AG04449 (cell line): ENCODE data around the gene DPH7.
"Not testable (repeated sequence)": the region's sequence is repeated elsewhere in the genome, so short reads cannot be mapped to it uniquely, and the experiment has no call there.

Source experiments
- CTCF ChIA-PET: fragments of 350-600 bp; formaldehyde crosslinking; extraction: SDS; loops from one replicate; lab custom pipeline; 2021; ENCODE audit warnings: antibody characterized with exemption; lab: Yijun Ruan, JAX
- POLR2A ChIA-PET: fragments of 400-600, 350-600 bp; formaldehyde crosslinking; extraction: SDS; loops from one replicate; lab custom pipeline; 2020; ENCODE audit warnings: antibody characterized with exemption, inconsistent platforms; lab: Yijun Ruan, JAX
- DNase-seq: peaks from one replicate; pipeline ENCODE4 v3.0.0-alpha.2; 2010; ENCODE audit warnings: low read depth, low spot score
- H3K4me3 ChIP-seq: 2 replicates; pipeline ENCODE4 v1.5.1; 2011; ENCODE audit warnings: low read depth, mild to moderate bottlenecking, control low read depth, low read length
- TF ChIP-seq, protein P1 (sequence below): IDR thresholded peaks from one replicate; pipeline ENCODE4 v1.5.1; 2011; ENCODE audit warnings: mild to moderate bottlenecking, moderate library complexity, low read length, control low read depth, inconsistent platforms; ENCODE audit not compliant: insufficient read depth; ENCODE audit errors: missing control alignments

Gene DPH7

DNA sequence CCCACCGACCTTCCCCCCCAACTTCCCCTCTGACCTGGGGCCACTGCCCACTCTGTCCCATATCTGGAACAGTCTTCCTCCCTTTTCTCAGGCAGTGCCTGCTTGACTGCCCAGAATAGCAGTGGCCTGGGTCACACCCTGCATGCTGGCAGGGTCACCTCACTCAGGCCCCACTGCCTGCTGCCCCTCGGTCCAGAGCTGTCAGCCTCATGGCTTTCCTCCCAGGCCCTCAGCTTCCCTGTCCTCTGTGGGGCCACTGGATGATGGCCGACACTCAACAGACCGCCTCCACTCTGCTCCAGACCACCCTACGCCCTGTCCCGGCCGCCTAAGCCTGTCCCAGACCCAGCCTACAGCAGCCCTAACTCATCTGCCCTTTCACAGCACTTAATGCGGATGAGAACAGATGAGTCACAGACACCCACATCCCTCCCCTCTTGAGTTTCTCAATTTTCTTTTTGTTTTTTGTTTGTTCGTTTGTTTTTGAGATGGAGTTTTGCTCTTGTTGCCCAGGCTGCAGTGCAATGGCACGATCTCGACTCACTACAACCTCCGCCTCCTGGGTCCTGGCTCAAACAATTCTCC is 34.5 kb downstream of the DPH7 start:
- no peak overlapping the region for H3K4me3 ChIP-seq
- CTCF ChIA-PET = interaction anchor here (1.4 to 4.5 kb wide), 4 partner anchors 9 to 13 kb away, joined by 5 to 17 read pairs (median 11); no protein-coding TSS in a partner anchor
- POLR2A ChIA-PET = no interaction called here
- TF ChIP-seq, protein P1, sequence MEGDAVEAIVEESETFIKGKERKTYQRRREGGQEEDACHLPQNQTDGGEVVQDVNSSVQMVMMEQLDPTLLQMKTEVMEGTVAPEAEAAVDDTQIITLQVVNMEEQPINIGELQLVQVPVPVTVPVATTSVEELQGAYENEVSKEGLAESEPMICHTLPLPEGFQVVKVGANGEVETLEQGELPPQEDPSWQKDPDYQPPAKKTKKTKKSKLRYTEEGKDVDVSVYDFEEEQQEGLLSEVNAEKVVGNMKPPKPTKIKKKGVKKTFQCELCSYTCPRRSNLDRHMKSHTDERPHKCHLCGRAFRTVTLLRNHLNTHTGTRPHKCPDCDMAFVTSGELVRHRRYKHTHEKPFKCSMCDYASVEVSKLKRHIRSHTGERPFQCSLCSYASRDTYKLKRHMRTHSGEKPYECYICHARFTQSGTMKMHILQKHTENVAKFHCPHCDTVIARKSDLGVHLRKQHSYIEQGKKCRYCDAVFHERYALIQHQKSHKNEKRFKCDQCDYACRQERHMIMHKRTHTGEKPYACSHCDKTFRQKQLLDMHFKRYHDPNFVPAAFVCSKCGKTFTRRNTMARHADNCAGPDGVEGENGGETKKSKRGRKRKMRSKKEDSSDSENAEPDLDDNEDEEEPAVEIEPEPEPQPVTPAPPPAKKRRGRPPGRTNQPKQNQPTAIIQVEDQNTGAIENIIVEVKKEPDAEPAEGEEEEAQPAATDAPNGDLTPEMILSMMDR = no peak
- no peak for DNase-seq

DNA sequence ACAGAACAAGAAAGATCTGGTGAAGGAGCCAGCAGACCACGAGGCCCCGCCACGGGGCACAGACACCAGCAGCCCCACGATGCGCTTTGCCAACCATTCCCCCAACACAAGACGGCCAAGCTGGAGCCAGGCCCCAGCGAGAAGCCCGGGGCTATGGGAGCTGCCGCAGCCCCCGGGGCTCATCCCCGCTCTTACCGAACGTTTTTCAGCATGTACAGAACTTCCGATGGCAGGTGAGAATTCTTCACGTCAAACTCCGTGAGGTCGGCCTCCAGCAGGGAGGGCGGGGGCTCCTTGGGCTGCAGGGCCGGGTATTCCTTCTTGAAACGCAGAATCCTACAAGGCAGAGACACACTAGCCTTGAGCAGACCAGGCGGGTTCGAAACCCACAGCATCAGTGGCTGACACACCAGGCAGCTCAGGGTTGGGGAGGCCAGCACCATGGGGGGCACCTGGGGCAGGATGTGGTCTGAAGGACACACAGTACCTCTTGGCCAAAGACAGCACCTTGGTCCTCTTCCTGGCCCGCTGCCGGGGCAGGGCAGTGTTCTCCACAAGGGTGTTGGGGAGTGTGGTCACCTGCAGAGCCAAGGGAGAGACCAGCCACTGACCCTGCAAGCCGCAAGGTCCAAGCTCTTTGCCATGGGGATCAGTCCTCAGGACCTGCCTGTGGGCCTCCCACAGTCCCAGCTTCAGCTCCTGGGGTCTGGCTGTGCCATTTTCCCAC is 35.3 kb downstream of the DPH7 start:
- ChIA-PET POLR2A (no interaction called here), CTCF (interaction anchor here (1.0 to 4.5 kb wide), 5 partner anchors 8 to 18 kb away, joined by 3 to 17 read pairs (median 6); partner anchors contain the start of genes MRPL41 and PNPLA7)
- TF ChIP-seq, protein P1 = no peak
- DNase-seq = no peak
- no peak overlapping the region for H3K4me3 ChIP-seq

DNA sequence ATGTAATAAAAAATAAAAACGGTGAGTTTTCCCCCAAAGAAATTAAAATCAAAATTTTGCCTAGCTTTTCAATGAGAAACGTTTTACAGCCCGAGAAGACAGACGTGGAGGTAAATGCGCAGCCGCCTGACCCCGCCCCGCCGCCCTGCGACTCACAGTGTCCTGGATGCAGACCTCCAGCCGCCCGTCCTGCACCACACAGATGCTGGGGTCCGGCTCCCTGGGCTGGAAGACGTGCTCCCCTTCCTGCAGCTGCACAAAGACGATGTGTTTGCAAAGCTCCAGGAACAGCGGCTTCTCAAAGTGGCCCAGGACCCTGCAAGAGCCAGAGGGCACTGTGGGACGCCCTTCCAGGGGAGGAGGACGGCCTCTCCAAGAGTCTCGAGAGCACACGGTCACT is 36.2 kb downstream of the DPH7 start:
- DNase-seq = no peak
- POLR2A ChIA-PET = no interaction called here
- H3K4me3 ChIP-seq = no peak overlapping the region
- TF ChIP-seq, protein P1 = no peak
- CTCF ChIA-PET = interaction anchor here (1.1 to 4.5 kb wide), 4 partner anchors 9 to 17 kb away, joined by 3 to 17 read pairs (median 10); partner anchors contain the start of genes MRPL41 and PNPLA7

DNA sequence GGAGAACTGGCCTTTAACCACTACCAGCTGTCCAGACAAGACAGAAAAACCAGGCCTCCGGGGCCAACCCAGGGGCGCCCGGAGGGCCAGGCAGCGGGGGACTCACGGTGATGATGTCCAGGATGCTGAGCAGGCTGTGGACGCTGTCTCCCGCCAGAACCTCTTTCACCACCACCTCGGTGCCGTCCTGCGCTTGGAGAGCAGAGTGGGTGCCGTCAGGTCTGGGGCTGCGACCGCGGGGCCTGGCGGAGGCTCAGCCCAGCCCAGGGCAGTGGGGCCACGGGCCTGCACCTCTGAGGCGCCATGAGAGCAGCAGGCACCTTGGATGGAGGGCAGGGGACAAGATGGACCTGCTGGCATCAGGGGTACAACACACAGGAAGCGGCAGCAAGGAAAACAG is 38.2 kb downstream of the DPH7 start:
- no peak for DNase-seq
- POLR2A ChIA-PET = no interaction called here
- no peak overlapping the region for H3K4me3 ChIP-seq
- CTCF ChIA-PET = interaction anchor here (0.9 to 4.5 kb wide), 3 partner anchors 9 to 19 kb away, joined by 3 to 17 read pairs (median 8); no protein-coding TSS in a partner anchor
- TF ChIP-seq, protein P1 = no peak

DNA sequence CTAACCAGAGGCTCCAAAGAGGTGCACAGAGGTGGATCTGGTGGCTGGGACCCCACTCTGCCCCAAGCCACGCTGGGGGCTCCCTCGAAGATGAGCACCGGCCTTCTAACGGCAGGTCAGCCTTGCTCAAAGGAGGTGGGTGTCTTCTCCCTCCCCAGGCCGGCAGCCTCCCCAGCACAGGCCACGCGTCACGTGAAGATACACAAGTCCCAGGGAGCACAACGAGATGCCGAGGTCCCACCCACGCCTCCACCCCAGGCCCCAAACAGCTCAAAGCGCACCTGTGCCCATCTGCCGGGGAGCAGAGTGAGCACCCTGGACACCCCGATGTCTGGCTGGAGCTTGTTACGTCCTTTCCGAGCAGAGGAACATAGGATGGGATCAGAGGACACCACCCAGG is 40.7 kb downstream of the DPH7 start:
- TF ChIP-seq, protein P1 = no peak
- H3K4me3 ChIP-seq = no peak overlapping the region
- ChIA-PET POLR2A (no interaction called here), CTCF (interaction anchor here (1.0 to 2.9 kb wide), 3 partner anchors 11 to 41 kb away, joined by 3 to 12 read pairs (median 3); partner anchors contain the start of gene DPH7)
- no peak for DNase-seq

DNA sequence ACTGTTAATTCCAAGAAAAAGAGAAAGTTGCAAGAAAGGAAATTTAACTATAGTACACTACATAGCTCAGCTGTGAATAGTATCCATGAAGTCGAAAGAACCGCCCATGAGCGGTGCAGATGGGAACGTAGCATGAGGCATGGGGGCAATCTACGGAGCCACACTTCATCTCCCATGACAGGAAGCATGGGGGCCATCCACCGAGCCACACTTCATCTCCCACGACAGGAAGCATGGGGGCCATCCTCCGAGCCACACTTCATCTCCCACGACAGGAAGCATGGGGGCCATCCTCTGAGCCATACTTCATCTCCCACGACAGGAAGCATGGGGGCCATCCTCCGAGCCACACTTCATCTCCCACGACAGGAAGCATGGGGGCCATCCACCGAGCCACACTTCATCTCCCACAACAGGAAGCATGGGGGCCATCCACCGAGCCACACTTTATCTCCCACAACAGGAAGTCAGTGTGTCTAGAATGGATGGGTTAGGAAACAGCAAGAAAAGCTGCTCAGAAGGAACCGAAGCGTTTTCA is 42.1 kb downstream of the DPH7 start:
- CTCF ChIA-PET = interaction anchor here (1.7 to 2.9 kb wide), 2 partner anchors 8 to 10 kb away, joined by 4 to 12 read pairs; no protein-coding TSS in a partner anchor
- DNase-seq, H3K4me3 ChIP-seq, POLR2A ChIA-PET: not testable (repeated sequence)
